ENCODE results near the gene HPN.
A peak's percentile ranks its signal among the peaks of the same experiment; 100 is the strongest.

The HPN gene

GRCh38 chr19:35098413-35099049 lies 57.0 kb downstream of the HPN start:
- no peaks in the 10 kb centered on the region for H3K4me1 ChIP-seq (ENCODE audit: control insufficient read depth, insufficient read depth, low read length)
- no peak overlapping the region for H3K4me3 ChIP-seq (ENCODE audit: low read depth, low read length)
- no peaks in the 10 kb centered on the region; a peak in 1 of 3 replicates for H3K36me3 ChIP-seq (ENCODE audit: control insufficient read depth in 2 of 2, insufficient read depth in 1 of 2, low read length in 2 of 2)
- ChIA-PET POLR2A (interaction anchor here (0.6 kb wide), 1 partner anchor 15 kb away, joined by 3 read pairs; no protein-coding TSS in a partner anchor), CTCF (interaction anchor here (0.8 to 3.5 kb wide), 9 partner anchors 7 to 43 kb away, joined by 3 to 25 read pairs (median 6); partner anchors contain the start of gene FXYD3)
- TF ChIP-seq ZSCAN18 (tag by site-specific recombination; IDR thresholded peaks at IDR 0.05) (no peak), SP2 (tag by site-specific recombination; IDR thresholded peaks at IDR 0.05) (0 out of 2 replicates have a peak, but pooled peaks have one; percentile 9), ZNF223 (tag by site-specific recombination; IDR thresholded peaks at IDR 0.05) (no peak), ZNF600 (tag by site-specific recombination; IDR thresholded peaks at IDR 0.05) (peak; percentile 77), ZBTB48 (tag by site-specific recombination; IDR thresholded peaks at IDR 0.05) (peak; percentile 26; the same call in 1 of the 2 replicates), ZNF560 (tag by site-specific recombination; IDR thresholded peaks at IDR 0.05; ENCODE audit: borderline replicate concordance) (no peak), YY1 (tag by site-specific recombination; IDR thresholded peaks at IDR 0.05) (no peak), WT1 (tag by site-specific recombination; IDR thresholded peaks at IDR 0.05) (no peak), ZNF266 (tag by site-specific recombination; IDR thresholded peaks at IDR 0.05; ENCODE audit: low read depth) (no peak), ZSCAN4 (tag by site-specific recombination; IDR thresholded peaks at IDR 0.05) (no peak), HIC1 (tag by site-specific recombination; IDR thresholded peaks at IDR 0.05) (peak; percentile 44; the same call in 1 of the 2 replicates), ZNF837 (tag by site-specific recombination; IDR thresholded peaks at IDR 0.05) (no peak)
- no peak overlapping the region for H3K27ac ChIP-seq (ENCODE audit: extremely low read depth, low read depth, low read length)
- H3K9me3 ChIP-seq (ENCODE audit: control insufficient read depth, insufficient read depth, low read depth, low read length): no peaks in the 10 kb centered on the region

GRCh38 chr19:35099155-35099896 lies 57.8 kb downstream of the HPN start:
- ChIA-PET CTCF (interaction anchor here (0.8 to 3.5 kb wide), 11 partner anchors 8 to 127 kb away, joined by 3 to 25 read pairs (median 6); partner anchors contain the start of gene FXYD3), POLR2A (interaction anchor here (0.6 kb wide), 1 partner anchor 70 kb away, joined by 6 read pairs; no protein-coding TSS in a partner anchor)
- no peak overlapping the region for H3K27ac ChIP-seq (ENCODE audit: extremely low read depth, low read depth, low read length)
- H3K4me3 ChIP-seq (ENCODE audit: low read depth, low read length): no peak overlapping the region
- no peaks in the 10 kb centered on the region; a peak in 1 of 3 replicates for H3K36me3 ChIP-seq (ENCODE audit: control insufficient read depth in 2 of 2, insufficient read depth in 1 of 2, low read length in 2 of 2)
- H3K4me1 ChIP-seq (ENCODE audit: control insufficient read depth, insufficient read depth, low read length): no peaks in the 10 kb centered on the region
- H3K9me3 ChIP-seq (ENCODE audit: control insufficient read depth, insufficient read depth, low read depth, low read length): no peaks in the 10 kb centered on the region
- TF ChIP-seq ZBTB7A (tag by site-specific recombination; IDR thresholded peaks at IDR 0.05; ENCODE audit: low read depth): no peak
- TF ChIP-seq ZNF513 (tag by site-specific recombination; IDR thresholded peaks at IDR 0.05): no peak
- no peak for TF ChIP-seq ZNF302 (tag by site-specific recombination; IDR thresholded peaks at IDR 0.05; ENCODE audit: low read depth)
- TF ChIP-seq ZNF610 (tag by site-specific recombination; IDR thresholded peaks at IDR 0.05; ENCODE audit: borderline replicate concordance): no peak
- no peak for TF ChIP-seq ZNF48 (tag by site-specific recombination; IDR thresholded peaks at IDR 0.05)
- TF ChIP-seq ZNF501 (tag by site-specific recombination; IDR thresholded peaks at IDR 0.05): no peak
- TF ChIP-seq ZNF155 (tag by site-specific recombination; IDR thresholded peaks at IDR 0.05): no peak
- TF ChIP-seq ZBTB10 (tag by site-specific recombination; IDR thresholded peaks at IDR 0.05): no peak
- 0 out of 2 replicates have a peak, but pooled peaks have one; percentile 29 for TF ChIP-seq HIC1 (tag by site-specific recombination; IDR thresholded peaks at IDR 0.05)
- TF ChIP-seq ZNF121 (tag by site-specific recombination; IDR thresholded peaks at IDR 0.05): peak; percentile 86; the same call in 1 of the 2 replicates
